Left hindlimb (tissue), 1 donor: ENCODE results near the gene ACLY.
A peak's percentile ranks its signal among the peaks of the same experiment; 100 is the strongest.
"Not testable (repeated sequence)": the region's sequence is repeated elsewhere in the genome, so short reads cannot be mapped to it uniquely, and the experiment has no call there.

Experiments used
- DNase-seq: peaks from one replicate; pipeline ENCODE4 v3.0.0-alpha.2; 2018

Gene ACLY

GRCh38 chr17:41939044-41939692 is 20.4 kb upstream of the ACLY start:
- DNase-seq: no peak

DNA sequence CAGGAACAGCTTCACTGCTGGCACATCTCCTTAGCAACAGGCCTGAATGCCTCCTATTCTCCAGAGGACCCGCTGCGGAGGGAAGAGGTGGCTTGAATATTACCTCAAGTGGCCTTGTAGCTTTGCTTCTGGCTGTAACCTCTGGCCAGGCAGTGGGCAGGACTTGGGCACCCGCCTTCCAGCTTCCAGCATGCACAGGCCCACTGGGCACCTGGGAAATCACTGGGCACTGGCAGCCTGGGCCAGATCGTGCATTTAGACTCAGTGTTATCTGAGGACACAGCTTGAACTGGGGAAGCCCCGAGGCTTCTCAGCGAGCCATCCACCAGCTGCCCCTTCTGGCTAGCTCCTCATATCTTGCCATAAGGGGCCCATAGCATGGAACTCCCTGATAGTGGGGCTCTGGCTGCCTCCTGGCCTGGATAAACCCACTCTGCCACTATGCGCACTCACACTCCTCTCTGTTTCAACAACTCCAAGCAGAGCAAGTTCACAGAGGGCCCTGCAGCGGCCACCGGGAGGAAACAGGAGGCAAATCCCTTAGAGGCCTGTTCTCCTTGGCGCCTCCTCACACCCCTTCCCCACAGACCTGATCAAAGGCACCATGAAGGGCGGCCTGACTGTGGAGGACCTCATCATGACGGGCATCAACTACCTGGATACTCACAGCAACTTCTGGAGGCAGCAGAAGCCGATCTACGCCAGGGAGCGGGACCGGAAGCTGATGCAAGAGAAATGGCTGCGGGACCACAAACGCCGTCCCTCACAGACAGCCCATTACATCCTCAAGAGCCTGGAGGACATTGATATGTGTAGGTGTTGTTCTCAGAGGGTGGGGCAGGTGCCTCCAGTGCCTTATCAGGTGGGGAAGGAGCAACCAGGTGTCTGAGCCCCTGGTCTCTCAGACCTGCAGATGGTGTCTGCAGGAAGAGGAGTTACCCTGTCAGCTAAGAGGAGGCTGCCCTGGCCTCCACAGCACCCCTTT is 19.5 kb upstream of the ACLY start:
- DNase-seq: no peak

- DNase-seq: no peak
Observed at GRCh38 chr17:41935641-41936040, 16.9 kb upstream of the ACLY start.

GRCh38 chr17:41932816-41933389 is 14.2 kb upstream of the ACLY start:
- DNase-seq: no peak

- not testable (repeated sequence) for DNase-seq
Observed at GRCh38 chr17:41931715-41932114, 13.0 kb upstream of the ACLY start.

- not testable (repeated sequence) for DNase-seq
Observed at GRCh38 chr17:41930833-41931156, 12.0 kb upstream of the ACLY start.

GRCh38 chr17:41930009-41930832 is 11.5 kb upstream of the ACLY start, which contains the start of gene ODAD4:
ODAD4 (plus strand) TSS chr17:41930617; CDS start chr17:41930724, 107 bp downstream.
- DNase-seq: peak; percentile 98

- no peak for DNase-seq
Observed at GRCh38 chr17:41928693-41929251, 10.0 kb upstream of the ACLY start.

GRCh38 chr17:41925991-41926590 is 7.3 kb upstream of the ACLY start:
- no peak for DNase-seq

DNA sequence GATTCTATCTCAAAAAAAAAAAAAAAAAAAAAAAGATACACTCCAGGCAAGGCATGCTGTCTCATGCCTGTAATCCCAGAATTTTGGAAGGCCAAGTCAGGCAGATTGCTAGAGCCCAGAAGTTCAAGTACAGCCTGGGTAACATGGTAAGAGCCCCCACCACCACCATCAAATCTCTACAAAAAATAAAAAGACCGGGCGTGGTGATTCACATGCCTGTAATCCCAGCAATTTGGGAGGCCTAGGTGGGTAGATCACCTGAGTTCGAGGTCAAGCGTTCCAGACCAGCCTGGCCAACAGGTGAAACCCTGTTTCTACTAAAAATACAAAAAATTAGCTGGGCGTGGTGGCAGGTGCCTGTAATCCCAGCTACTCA is 1.8 kb upstream of the ACLY start:
- DNase-seq: no peak

DNA sequence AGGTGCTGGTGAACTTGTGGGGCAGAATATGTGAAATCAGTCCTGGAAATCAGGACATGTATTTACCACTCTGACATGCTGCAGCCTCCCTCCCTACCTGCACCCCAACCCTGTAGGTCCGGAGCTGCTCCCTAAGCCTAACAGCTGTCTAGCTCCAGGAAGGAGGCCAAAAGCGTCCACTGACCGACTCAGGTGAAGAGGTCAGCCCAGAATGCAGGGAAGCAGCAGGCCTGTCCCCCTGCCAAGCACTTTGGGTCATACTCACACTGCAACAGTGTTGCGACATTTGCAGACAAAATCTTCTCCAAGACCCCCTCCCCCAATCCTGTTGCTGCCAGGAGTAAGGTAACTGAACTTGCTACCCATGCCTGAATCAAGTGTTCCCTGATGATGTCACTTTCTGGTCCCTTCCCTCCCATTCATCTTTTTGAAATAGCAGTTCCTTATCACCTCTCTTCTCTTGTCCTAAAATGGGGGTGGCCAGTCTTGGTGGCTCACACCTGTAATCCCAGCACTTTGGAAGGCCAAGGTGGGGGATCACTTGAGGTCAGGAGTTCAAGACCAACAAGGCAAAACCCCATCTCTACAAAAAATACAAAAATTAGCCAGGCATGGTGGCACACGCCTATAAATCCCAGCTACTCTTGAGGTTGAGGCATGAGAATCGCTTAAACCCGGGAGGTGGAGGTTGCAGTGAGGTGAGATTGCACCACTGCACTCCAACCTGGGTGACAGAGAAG is 1.3 kb upstream of the ACLY start:
- no peak for DNase-seq

DNA sequence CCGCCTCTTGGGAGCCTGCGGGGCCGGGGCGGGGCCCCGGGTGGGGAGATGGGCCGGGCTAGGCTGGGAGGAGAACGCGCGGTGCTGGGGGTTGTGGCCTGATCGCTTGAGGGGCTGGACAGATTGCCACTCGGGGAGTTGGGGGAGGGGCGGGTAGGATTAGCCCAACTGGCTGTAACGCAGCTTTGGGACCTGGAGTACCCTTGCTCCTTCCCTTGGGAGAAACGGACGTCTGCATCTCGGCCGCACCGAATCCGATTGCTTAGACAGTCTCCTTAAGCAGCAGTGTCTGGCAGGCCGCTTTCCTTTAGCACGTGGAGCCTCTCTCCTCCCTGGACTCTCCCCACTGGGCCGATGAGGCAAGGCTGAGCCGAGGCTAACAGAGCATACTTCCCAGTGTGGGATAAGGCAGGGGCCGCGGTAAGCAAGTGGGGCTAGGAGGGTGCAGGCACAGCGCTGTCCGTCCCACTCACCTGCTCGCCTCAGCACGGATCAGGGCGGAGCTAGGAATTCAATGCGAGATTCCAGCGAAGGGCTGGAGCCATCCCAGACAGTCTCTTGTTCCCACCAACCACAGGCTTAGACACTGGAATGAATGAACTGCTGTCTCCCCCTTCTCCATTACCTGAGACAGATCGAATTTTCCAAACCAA is 540 bp upstream of the ACLY start:
- no peak for DNase-seq

DNA sequence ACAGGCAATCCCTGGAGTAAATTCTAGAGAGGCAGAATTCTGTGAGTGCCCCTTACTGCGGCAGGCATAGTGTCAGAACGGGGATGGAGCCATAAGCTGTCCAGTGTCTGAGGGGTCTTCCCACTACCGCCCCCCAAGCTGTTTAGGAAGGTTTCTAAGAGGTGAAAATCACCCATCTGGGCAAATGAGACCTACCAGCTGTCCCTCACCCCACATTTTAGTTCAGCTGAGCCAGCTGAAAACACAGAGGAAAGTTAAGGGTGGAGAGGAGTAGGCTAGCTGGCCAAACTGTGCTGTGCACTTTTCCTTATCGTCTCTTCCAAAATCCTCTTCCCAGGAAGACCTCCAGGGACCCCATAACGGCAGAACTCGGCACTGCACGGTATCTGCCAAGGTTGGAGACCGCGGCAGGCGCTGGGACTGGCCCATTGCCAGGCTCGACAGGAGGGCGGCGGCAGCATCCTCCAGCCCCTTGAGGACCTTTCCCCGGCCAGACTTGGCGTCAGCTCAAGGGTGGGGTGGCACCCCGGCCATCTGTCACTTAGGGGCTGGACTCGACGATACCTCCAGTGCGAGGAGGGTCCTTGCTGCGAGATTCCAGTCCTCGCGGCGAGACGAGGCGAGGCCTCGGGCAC is 955 bp downstream of the ACLY start:
- DNase-seq: no peak

DNA sequence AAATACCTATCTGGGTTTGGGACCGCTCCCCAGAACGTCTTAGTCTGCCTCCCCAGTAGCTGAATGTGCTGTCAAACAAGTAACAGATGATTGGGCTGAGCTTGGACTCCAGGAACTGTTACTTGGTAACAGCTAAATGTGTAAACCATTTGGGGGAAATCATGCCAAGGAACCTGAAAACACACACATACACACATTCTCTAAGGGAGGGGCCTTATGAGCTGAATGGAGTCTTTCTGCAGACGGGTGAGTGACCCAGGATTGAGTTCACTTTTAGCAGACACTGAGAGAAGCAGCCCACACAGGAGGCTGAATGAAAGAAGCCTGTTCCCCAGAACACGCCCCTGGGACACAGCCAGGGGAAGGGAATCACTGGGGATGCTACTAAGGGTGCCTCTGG is 1.6 kb downstream of the ACLY start:
- peak; percentile 53 for DNase-seq

GRCh38 chr17:41915566-41915965 is 3.2 kb downstream of the ACLY start:
- no peak for DNase-seq

DNA sequence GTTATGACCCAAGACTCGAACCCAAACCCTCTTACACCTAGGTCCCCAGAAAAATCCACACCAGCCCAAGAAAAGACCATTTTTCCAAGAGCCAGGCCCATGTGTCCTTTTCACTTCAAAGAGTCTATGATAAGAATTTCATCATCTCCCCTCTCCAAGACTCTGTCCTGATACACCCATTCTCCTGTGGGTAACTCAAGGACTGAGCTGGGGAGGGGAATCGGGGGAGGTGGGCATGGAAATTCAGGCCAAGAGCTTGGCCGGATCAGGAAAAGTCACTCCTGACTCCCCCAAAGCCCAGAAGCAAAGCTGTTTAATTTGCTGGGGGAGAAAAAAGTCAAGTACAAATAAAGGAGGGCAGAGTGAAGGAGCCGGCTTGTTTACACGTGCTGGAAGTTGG is 3.7 kb downstream of the ACLY start:
- DNase-seq: no peak

DNA sequence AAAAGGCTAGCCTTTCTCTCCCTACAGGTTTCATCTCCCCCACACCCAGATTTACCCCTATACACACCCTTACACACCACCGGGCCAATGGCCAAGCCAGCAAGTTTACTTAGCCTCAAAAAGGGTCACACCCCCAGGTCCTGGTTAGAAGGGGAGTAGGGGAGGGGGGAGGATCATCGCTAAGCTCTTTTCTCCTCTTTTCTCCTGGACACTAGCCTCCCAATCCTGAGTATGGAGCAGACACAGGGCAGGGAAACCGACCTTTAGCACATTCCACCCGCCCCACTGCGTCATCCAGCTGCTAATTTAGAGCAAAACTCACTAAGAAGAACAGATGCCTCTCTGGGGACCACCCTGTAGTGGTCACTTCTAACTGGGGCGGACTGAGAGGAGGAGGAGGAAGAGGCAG is 4.4 kb downstream of the ACLY start:
- no peak for DNase-seq

- DNase-seq: no peak
Observed at GRCh38 chr17:41913798-41914197, 5.0 kb downstream of the ACLY start.

DNA sequence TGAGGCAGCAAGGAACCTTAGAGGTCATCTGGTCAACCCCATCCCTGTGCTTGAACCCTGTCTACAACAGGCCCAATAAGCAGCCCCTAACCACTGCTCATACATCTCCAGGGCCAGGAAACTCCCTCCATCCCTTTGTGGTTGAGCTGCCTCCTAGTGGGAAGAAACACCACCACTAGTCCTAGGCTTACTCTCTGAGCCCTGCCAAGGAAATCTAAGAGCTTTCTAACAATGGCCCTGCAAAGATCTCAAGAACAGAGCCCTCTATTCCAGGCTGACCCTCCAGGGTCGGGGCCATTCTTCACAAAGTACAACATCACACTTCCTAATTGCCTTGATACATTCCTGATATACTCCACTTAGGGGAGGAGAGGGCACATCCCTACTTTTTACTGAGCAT is 5.8 kb downstream of the ACLY start:
- DNase-seq: no peak

DNA sequence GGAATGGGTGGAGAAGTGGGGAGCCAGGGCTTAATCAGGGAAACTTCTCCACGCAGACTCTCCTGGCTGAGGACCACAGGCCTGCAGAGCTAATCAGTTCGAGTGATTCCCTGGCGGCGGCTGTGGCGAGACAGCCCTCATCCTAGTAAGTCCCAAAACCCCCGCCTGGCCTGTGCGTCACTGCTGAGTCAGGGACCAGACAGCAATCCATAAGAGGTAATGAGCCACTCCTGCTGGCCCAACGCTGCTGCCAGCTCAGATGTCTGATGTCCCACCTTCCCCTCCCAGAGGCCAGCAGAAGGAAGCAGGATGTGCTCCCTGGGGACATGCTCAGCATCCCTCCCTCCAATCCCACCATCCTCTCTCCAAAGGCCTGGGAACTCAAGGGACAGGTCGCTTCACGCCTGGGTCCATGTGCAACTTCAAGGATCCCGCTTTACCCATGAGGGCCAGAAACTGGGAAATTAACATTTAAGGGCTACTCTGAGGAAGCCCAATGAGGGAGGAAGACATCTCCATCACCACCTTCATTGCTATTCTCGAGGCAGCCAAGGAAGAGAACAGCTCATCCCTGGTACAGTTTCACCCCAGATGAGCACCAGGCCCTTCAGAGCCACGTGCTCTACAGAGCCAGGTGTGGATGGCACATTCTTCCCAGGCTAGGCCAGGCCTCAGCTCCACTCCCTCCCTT is 7.9 kb downstream of the ACLY start:
- DNase-seq: no peak
